Neuronal stem cell (in vitro differentiated cells): Measurements from ENCODE around the gene MRPS31.

ENCODE experiments used
- DNase-seq: peaks from one replicate; pipeline ENCODE4 v3.0.0-alpha.2; 2013; ENCODE audit warnings: low spot score
- H2AFZ ChIP-seq: one replicate; pipeline ENCODE4 v1.6.1; 2013; ENCODE audit warnings: mild to moderate bottlenecking, low read length, inconsistent platforms
- H2AK5ac ChIP-seq: 2 replicates; pipeline ENCODE4 v1.6.1; 2013; ENCODE audit warnings: low read depth, mild to moderate bottlenecking, inconsistent platforms, low read length, moderate library complexity, mixed read lengths
- H2BK120ac ChIP-seq: 2 replicates; pipeline ENCODE4 v1.6.1; 2013; ENCODE audit warnings: low read depth, mild to moderate bottlenecking, inconsistent platforms, low read length, moderate library complexity, mixed read lengths
- H2BK12ac ChIP-seq: one replicate; pipeline ENCODE4 v1.6.1; 2013; ENCODE audit warnings: low read length, inconsistent platforms
- H2BK15ac ChIP-seq: 2 replicates; pipeline ENCODE4 v1.6.1; 2013; ENCODE audit warnings: mild to moderate bottlenecking, low read length, inconsistent platforms, mixed read lengths
- H2BK5ac ChIP-seq: one replicate; pipeline ENCODE4 v1.6.1; 2013; ENCODE audit warnings: inconsistent platforms, mild to moderate bottlenecking, low read length, moderate library complexity
- H3K14ac ChIP-seq: one replicate; pipeline ENCODE4 v1.6.1; 2013; ENCODE audit warnings: low read length, inconsistent platforms
- H3K18ac ChIP-seq: 2 replicates; pipeline ENCODE4 v1.6.1; 2013; ENCODE audit warnings: low read length, inconsistent platforms
- H3K23ac ChIP-seq: 2 replicates; pipeline ENCODE4 v1.6.1; 2013; ENCODE audit warnings: low read depth, mild to moderate bottlenecking, mixed read lengths, low read length, inconsistent platforms; ENCODE audit not compliant: poor library complexity
- H3K27ac ChIP-seq: replicated peaks from 3 replicates; pipeline ENCODE4 v1.5.1; 2013; ENCODE audit warnings: low read length, inconsistent platforms
- H3K27me3 ChIP-seq, 3 experiments: 2 replicates each; pipeline ENCODE4 v1.6.1; 2013; ENCODE audit warnings: low read length in 3 of 3, mild to moderate bottlenecking in 2 of 3, inconsistent platforms in 1 of 3, low read depth in 1 of 3, mixed read lengths in 1 of 3, moderate library complexity in 1 of 3; ENCODE audit not compliant: control insufficient read depth in 3 of 3, insufficient read depth in 3 of 3
- H3K36me3 ChIP-seq, 2 donors: replicated peaks in 1 of 2; 2 replicates each; pipeline ENCODE4 v1.6.1; 2013; ENCODE audit warnings: low read length in 2 of 2; ENCODE audit not compliant: control insufficient read depth in 2 of 2, insufficient read depth in 2 of 2
- H3K4ac ChIP-seq: 2 replicates; pipeline ENCODE4 v1.6.1; 2013; ENCODE audit warnings: inconsistent platforms, mild to moderate bottlenecking, low read length, moderate library complexity
- H3K4me1 ChIP-seq, 2 donors: 1 replicate in 1 of 2; 2 replicates in 1 of 2; pipeline ENCODE4 v1.6.1; 2013; ENCODE audit warnings: low read length in 2 of 2, low read depth in 1 of 2; ENCODE audit not compliant: control insufficient read depth in 2 of 2, insufficient read depth in 1 of 2
- H3K4me2 ChIP-seq: one replicate; pipeline ENCODE4 v1.6.1; 2013; ENCODE audit warnings: mild to moderate bottlenecking, low read length, inconsistent platforms; ENCODE audit not compliant: insufficient read depth, poor library complexity, severe bottlenecking
- H3K4me3 ChIP-seq, 2 donors: 2 replicates each; pipeline ENCODE4 v1.5.1; 2013; ENCODE audit warnings: low read length in 2 of 2, mild to moderate bottlenecking in 2 of 2, inconsistent platforms in 1 of 2, moderate library complexity in 1 of 2
- H3K79me1 ChIP-seq: one replicate; pipeline ENCODE4 v1.6.1; 2013; ENCODE audit warnings: low read depth, mild to moderate bottlenecking, inconsistent platforms, low read length, moderate library complexity
- H3K9ac ChIP-seq: one replicate; pipeline ENCODE4 v1.6.1; 2013; ENCODE audit warnings: mild to moderate bottlenecking, low read depth, low read length, inconsistent platforms; ENCODE audit not compliant: poor library complexity
- H3K9me3 ChIP-seq, 2 donors: replicated peaks in 1 of 2; 2 replicates each; pipeline versions ENCODE3 to v1.6.1; 2013; ENCODE audit warnings: low read length in 2 of 2, mild to moderate bottlenecking in 2 of 2, inconsistent platforms in 1 of 2, low read depth in 1 of 2, mixed read lengths in 1 of 2, moderate library complexity in 1 of 2; ENCODE audit not compliant: control insufficient read depth in 2 of 2, insufficient read depth in 1 of 2
- H4K8ac ChIP-seq: one replicate; pipeline ENCODE4 v1.6.1; 2013; ENCODE audit warnings: low read depth, mild to moderate bottlenecking, inconsistent platforms, low read length, moderate library complexity
- H4K91ac ChIP-seq: one replicate; pipeline ENCODE4 v1.6.1; 2013; ENCODE audit warnings: low read length, low read depth, mild to moderate bottlenecking, inconsistent platforms; ENCODE audit not compliant: poor library complexity
- WGBS, 2 donors: extraction: QIAGEN DNeasy Blood & Tissue Kit; methylation state at CpG; one replicate each; pipeline ENCODE4 v1.1.7; 2013; ENCODE audit warnings: missing lambda C conversion rate in 2 of 2, mixed read lengths in 1 of 2; ENCODE audit not compliant: insufficient read length in 2 of 2, insufficient replicate concordance in 1 of 2; ENCODE audit errors: extremely low coverage in 2 of 2; 5-methylcytosine and 5-hydroxymethylcytosine counted together

MRPS31 gene

DNA sequence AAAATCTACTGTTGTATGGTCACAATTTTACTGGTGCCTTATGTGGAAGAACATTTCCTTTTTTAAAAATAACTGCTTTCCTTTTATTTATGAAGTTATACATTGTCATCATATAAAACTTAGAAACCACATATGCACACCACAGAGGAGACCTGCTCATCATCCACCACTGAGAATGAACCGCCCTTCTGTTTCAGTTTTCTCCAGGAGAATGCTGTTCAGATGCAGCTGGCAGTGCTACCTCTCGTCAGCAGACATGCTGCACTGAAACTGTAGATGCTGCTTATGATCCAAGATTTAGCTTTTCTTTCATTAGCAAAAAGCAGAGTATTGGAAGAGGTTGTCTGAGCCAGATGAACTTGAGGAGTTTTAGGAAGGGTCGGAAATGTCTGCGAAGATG is 28.5 kb upstream of the MRPS31 start:
- Histone ChIP-seq H3K4me2 (no peak overlapping the region), H3K4me1 (peaks cover 0 to 2% of the 10 kb centered on the region in 2 donors), H3K9ac (no peak overlapping the region), H3K23ac (no peak overlapping the region), H2BK5ac (no peak overlapping the region), H3K4ac (no peak overlapping the region), H3K27me3 (no peaks in the 10 kb centered on the region), H4K8ac (no peak overlapping the region), H2AK5ac (no peak overlapping the region), H4K91ac (no peak overlapping the region), H2BK12ac (no peak overlapping the region), H3K27ac (no peak overlapping the region), H3K14ac (no peak overlapping the region), H3K79me1 (no peaks in the 10 kb centered on the region), H3K36me3 (peaks cover 30 to 92% of the 10 kb centered on the region in 2 donors), H2BK120ac (no peak overlapping the region), H3K4me3 (no peak overlapping the region), H3K9me3 (no peaks in the 10 kb centered on the region), H2BK15ac (no peak overlapping the region), H3K18ac (no peak overlapping the region), H2AFZ (no peak overlapping the region)
- no CpG with 5 or more reads among the region's 4 CpGs for WGBS, 2 donors
- no peak for DNase-seq

DNA sequence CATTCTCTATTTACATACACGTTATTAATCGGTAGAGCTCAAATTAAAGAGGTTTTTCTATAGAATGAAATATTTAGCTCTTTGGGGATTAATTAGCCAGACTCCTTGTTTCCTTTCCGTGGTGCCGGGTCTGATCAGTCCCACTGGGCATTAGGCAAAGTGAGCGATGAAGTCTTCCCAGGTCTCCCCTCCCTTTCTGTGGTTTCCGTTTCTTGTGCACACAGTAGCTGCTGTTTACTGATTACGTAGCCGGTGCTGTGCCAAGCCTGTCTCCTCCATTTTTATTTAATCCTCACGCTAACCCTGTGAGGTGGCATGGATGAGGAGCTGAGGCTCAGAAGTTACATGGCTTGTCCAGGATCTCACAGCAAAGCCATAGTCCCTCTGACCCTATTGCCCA is 27.4 kb upstream of the MRPS31 start:
- Histone ChIP-seq H2BK5ac (no peak overlapping the region), H3K36me3 (peaks cover 31 to 94% of the 10 kb centered on the region in 2 donors), H3K18ac (no peak overlapping the region), H3K23ac (no peak overlapping the region), H2AK5ac (no peak overlapping the region), H3K4me1 (peaks cover 2% of the 10 kb centered on the region in 2 donors), H2BK12ac (no peak overlapping the region), H3K4me2 (no peak overlapping the region), H3K9ac (no peak overlapping the region), H3K4ac (no peak overlapping the region), H3K4me3 (no peak overlapping the region), H2AFZ (no peak overlapping the region), H3K9me3 (no peaks in the 10 kb centered on the region), H2BK15ac (no peak overlapping the region), H3K27ac (no peak overlapping the region), H4K91ac (no peak overlapping the region), H3K27me3 (no peaks in the 10 kb centered on the region), H3K79me1 (no peaks in the 10 kb centered on the region), H3K14ac (no peak overlapping the region), H4K8ac (no peak overlapping the region), H2BK120ac (no peak overlapping the region)
- no peak for DNase-seq
- WGBS, 2 donors = no CpG with 5 or more reads among the region's 9 CpGs

DNA sequence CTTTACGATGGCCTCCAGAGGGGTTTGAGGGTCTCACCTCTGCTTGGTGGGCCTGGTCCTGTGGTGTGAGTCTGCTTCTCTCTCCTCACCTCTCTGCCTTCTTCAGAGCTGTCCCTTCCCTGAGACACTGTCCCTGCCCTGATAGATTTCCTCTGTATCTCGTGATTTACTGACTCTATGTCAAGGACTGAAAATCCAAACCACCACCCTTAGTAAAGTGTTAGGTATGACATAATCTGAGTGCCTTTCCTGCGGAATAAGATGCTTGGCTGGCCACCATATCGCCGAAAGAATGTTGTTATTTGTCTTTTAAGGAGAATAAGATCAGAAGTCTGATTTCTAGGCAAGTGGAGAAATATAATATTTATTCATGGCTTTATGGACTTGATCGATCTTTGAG is 25.7 kb upstream of the MRPS31 start:
- no CpG with 5 or more reads among the region's 6 CpGs for WGBS, 2 donors
- Histone ChIP-seq H3K27ac (no peak overlapping the region), H4K8ac (no peak overlapping the region), H2AFZ (no peak overlapping the region), H2AK5ac (no peak overlapping the region), H3K4me3 (no peak overlapping the region), H4K91ac (no peak overlapping the region), H3K4me2 (no peak overlapping the region), H3K79me1 (no peaks in the 10 kb centered on the region), H2BK15ac (no peak overlapping the region), H3K4me1 (peaks cover 2% of the 10 kb centered on the region in 2 donors), H3K27me3 (no peaks in the 10 kb centered on the region), H3K14ac (no peak overlapping the region), H3K9me3 (no peaks in the 10 kb centered on the region), H3K23ac (no peak overlapping the region), H3K4ac (no peak overlapping the region), H3K18ac (no peak overlapping the region), H2BK5ac (no peak overlapping the region), H2BK120ac (no peak overlapping the region), H2BK12ac (no peak overlapping the region), H3K9ac (no peak overlapping the region), H3K36me3 (peaks cover 26 to 89% of the 10 kb centered on the region in 2 donors)
- DNase-seq = no peak

DNA sequence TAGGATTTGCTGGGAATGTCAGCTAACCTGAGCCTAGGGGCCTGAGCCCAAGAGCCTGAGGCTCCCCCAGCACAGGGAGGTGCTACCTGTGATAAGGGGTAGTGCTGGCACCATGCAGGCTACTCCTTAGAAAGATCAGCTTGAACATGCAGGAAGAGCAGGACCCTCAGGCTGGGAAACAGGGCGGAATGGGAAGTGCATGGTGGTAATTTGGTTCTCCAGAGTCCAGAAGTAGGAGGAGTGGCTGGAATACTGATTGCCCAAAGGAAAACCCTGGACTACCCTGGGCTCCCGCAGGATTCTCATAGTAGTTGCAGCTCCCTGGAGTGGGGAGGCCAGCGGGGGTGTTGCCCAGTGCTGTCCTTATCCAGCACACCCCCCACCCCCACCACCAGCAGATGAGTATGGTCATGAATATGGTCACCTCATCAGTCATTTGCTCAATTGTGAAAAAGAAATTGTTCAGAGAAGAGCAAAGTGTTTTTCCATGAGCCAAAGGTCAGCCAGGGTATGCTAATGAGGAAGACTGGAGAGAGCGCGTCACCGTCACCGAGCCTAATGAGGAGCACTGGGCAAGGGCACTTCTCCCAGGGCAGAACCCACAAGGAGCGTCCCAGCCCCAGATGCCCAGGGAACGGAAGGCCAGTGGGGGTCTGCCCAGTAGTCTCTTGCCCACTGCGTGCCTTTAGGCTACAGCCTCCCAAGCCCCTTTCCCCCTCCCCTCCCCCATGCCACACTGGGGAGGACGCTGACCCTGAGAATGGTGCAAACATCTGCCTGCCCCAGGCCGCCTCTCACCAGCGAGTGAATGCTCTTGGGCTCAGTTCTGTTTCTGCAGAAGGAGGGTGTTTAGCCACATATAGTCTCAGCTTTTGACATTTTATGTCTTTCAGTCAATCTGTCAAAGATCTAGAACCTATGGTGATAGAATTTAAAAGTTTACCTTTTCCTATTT is 23.7 kb upstream of the MRPS31 start:
- Histone ChIP-seq H3K27ac (no peak overlapping the region), H3K4me1 (peaks cover 2% of the 10 kb centered on the region in 2 donors), H3K27me3 (no peaks in the 10 kb centered on the region), H2AK5ac (no peak overlapping the region), H2BK120ac (no peak overlapping the region), H3K4me2 (no peak overlapping the region), H4K91ac (no peak overlapping the region), H3K18ac (no peak overlapping the region), H3K14ac (no peak overlapping the region), H4K8ac (no peak overlapping the region), H3K4ac (no peak overlapping the region), H3K79me1 (peaks cover 6% of the 10 kb centered on the region), H3K9me3 (no peaks in the 10 kb centered on the region), H2BK15ac (no peak overlapping the region), H3K23ac (no peak overlapping the region), H2BK12ac (no peak overlapping the region), H3K36me3 (peaks cover 22 to 69% of the 10 kb centered on the region in 2 donors), H2BK5ac (no peak overlapping the region), H3K9ac (no peak overlapping the region), H3K4me3 (no peak overlapping the region), H2AFZ (no peak overlapping the region)
- no CpG with 5 or more reads among the region's 13 CpGs for WGBS, 2 donors
- no peak for DNase-seq
